Stomach (tissue), 4 donors: ENCODE results near the gene POLR2F.

Source experiments
- CTCF ChIP-seq, 7 experiments: fragments of 450-650 bp in 4 of 7; fragments of 200-600 bp in 3 of 7; sonication (generic) in 3 of 7; IDR thresholded peaks; one replicate each; pipeline ENCODE4 v1.5.1; 2016 to 2019; ENCODE audit warnings: antibody characterized with exemption in 7 of 7, control low read depth in 2 of 7, mild to moderate bottlenecking in 1 of 7
- EP300 ChIP-seq: sonication (generic); formaldehyde crosslinking; IDR thresholded peaks from one replicate; pipeline ENCODE4 v1.6.1; 2017; ENCODE audit warnings: antibody characterized with exemption
- POLR2A ChIP-seq, 4 donors: fragments of 450-650 bp; IDR thresholded peaks; one replicate each; pipeline ENCODE4 v1.6.1; 2016; ENCODE audit warnings: antibody characterized with exemption in 4 of 4, control low read depth in 2 of 4, mild to moderate bottlenecking in 1 of 4, moderate library complexity in 1 of 4
- POLR2AphosphoS5 ChIP-seq, 3 donors: sonication (generic); formaldehyde crosslinking; IDR thresholded peaks; one replicate each; pipeline ENCODE4 v1.6.1; 2016; ENCODE audit warnings: antibody characterized with exemption in 3 of 3

- no peak for TF ChIP-seq CTCF (IDR thresholded peaks at IDR 0.05)
- TF ChIP-seq POLR2A (IDR thresholded peaks at IDR 0.05) = no peak
- TF ChIP-seq POLR2AphosphoS5 (IDR thresholded peaks at IDR 0.05) = no peak
- no peak for TF ChIP-seq EP300
Measured at GRCh38 chr22:37959231-37959825, 5.8 kb downstream of the POLR2F start.
